NCI-H2227 (cell line): ENCODE measurements around the gene POGLUT3.

Experiments used
- DNase-seq: peaks from one replicate; lab custom pipeline; 2025; ENCODE audit not compliant: unreplicated experiment; lab: John Stamatoyannopoulos, UW

The POGLUT3 gene

DNA sequence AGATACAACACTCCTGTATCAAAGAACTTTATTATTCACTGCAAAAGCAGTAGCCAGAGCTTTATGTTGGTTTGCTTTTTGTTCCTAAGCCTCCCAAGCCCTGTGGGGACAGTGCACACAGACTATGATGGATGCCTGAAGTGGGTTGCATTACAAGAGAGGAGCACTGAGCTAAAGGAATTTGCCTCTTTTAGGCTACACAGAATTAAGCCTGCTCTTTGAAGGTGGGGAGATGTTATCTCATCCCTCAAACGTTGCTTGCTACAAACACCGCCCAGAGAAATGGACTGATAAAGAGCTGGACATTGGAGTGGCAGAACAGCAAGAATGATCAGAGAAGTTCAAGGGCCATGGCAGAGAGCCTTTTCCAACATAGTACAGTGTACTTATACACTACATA is 2.5 kb upstream of the POGLUT3 start:
- DNase-seq, result no peak

DNA sequence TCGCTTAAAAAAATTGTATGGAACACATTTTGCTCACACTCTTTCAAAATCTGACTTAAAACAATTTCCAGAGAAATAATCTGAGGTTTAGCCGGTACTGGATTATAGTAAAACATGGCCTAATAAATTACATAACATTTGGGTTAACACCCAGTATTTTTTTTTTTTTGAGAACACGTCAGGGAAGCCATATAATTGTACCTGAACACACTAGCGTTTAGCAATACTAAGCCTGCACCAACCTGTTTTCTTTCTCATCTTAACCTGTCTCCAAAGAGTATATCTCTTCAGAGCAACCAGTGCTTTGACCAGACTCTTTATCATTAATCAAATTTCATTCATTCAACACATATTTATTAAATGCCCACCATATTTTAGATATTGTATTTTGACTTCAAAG is 2.0 kb upstream of the POGLUT3 start:
- DNase-seq, result no peak

DNA sequence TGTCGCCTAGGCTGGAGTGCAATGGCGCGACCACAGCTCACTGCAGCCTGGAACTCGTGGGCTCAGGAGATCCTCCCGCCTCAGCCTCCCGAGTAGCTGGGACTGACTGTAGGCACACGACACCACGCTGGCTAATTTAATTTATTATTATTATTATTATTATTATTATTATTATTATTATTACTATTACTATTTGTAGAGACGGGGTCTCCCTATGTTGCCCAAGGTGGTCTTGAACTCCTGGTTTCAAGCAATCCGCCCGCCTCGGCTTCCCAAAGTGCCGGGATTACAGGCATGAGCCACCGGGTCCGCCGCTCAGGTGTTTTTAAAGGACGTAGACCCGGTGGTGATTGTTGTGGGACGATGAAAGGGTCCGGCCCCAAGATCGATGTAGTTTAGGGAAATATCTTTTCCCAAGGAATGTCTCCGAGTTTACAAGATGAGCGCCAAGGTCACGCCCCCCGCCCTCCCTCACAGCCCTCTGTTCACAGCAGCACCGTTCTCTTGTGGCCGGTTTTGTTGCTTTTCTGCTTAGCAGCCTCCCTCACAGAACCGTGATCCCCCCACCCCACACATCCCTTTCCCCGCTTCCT is 728 bp upstream of the POGLUT3 start:
- no peak for DNase-seq

DNA sequence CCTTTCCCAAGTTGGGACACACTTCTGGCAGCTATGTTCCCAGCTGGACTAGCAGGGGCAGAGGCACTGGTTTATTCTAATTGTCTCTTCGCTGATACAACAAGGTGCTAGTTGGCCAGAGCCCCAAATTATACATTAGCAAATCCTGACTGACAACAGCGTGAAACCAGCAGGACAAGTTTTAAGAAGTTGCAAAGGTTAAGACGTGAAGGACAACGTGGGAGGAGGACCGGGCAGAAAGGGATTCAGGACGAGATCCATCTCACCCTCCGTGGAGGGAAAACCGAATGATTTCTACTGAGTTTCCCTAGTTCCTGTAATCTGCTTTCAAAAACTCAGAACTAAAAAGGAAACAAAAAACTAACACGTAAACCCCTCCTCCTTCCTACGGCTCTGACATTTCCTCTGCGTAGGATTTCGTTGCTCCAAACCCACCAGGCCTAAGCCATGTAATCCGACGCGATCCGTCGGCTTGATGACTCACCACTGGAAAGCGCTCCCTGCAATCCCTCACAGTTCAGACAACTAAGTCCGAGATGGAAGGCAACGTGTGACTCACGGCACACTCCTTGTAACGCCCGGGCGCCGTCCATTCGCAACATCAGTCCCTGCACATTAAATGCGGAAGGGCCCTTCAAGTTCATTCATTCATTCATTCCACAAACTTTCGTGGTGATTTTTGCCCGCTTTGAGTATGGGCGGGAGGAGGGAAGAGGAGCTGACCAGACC is 703 bp downstream of the POGLUT3 start:
- DNase-seq, result peak; percentile 79

DNA sequence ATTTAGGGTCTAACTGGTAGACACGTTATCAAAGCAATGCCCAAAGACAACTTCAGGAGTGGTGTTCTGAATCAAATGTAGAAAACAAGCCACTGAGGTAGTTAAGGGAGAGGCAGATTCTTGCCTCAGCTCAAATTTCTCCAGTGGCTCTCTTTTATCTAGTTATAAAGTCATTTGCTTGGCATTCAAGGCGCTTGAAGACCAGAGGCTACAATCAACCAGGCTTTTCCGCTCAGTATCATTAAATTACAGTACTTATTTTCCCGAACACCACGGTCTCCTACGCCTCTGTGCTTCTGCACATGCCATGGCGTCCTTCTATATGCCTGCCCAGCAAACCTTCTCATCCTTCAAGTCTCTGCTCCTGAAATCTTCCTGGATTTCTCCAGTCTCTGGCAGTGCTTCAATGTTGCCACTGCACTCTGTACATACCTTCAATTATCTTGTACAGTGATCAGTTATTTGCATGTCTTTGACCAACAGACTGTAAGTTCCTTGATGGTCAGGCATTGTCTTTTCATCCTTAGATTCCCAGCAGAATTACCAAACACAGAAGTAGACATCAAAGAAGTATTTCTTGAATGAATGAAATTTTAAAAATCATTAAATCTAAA is 1.4 kb downstream of the POGLUT3 start:
- peak; percentile 4 for DNase-seq

DNA sequence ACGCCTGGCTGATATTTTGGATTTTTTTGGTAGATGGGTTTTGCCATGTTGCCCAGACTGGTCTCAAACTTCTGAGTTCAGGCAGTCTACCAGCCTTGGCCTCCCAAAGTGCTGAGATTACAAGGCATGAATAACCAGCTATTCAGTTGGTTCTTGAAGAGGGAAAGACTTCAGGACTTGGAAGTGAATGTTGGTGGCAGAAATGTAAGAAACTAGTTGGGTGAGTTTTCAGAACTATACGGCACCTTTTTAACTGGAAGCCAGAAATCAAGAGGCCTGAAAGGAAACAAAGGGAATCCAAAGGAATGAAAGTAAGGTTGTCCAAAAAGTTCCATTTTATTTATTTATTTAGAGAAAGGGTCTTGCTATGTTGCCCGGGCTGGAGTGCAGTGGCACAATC is 2.9 kb downstream of the POGLUT3 start:
- DNase-seq, result no peak

DNA sequence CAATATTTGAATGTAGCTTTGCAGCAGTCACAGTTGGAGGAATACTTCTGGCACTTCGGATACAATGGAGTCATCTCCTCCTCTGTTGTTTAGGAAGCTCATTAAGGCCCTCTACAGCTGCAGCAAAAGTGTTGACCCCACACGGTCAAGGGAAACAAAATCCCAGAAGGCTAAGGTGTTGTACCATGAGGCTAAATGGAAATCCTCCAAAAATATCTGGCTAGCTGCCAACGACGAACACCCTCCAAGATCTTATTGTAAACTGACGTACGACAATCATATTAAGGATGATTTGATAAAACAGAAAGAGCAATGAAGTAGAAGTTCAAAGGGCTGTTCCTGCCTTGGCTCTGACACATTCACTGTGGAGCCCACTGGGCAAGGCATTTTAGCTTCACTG is 4.0 kb downstream of the POGLUT3 start:
- peak; percentile 13 for DNase-seq

DNA sequence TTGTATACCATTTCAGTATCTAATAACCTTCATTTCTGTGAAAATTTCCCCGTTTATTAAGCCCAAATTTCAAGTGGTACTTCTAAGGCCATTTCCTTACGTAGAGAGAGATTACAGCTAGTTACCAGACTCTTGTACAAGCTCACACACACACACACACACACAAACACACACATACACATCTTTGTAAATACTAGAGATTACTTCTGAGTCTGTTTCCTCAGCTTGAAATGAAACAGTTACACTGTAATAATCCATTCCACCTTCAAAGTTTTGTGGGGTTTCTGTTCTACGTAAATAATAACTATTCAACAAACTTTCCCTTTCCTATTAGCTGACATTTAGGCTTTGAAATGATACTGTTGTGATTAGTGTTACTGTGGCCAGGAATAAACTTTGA is 6.2 kb downstream of the POGLUT3 start:
- DNase-seq, result no peak

DNA sequence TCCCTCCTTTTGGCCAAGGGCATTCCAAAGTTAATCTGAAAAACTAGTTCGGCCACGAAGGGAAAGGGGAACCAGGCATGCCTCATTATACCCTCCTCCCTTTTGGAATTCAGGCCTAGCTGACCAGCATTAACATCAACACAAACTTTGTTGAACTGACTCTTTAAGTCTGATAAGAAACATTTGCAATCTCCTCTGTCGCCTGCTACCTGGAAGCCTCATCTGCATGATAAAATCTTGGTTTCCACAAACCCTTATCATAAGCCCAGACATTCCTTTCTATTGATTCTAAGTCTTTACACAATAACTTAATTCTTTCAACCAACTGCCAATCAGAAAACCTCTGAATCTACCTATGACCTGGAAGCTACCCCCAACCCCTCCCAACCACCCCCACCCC is 11.4 kb downstream of the POGLUT3 start:
- DNase-seq, result no peak

DNA sequence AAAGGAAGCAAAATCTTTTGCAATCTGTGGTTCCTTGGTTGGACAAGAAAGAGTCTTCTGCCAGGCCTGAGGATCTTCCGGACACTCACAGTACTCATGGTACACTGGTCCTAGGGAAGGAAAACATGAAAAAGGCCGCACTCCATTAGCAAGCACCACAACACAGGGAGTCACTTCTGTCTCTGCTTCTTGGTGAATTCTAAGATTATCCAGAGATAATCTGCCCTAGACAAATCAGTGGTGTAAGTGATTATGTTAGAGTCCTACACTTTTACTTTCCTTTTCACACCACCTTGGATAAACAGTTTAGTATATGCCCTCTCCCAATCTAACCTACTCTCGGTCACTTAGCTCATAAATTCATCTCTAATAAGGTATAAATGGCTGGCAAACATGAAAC is 11.9 kb downstream of the POGLUT3 start:
- no peak for DNase-seq

DNA sequence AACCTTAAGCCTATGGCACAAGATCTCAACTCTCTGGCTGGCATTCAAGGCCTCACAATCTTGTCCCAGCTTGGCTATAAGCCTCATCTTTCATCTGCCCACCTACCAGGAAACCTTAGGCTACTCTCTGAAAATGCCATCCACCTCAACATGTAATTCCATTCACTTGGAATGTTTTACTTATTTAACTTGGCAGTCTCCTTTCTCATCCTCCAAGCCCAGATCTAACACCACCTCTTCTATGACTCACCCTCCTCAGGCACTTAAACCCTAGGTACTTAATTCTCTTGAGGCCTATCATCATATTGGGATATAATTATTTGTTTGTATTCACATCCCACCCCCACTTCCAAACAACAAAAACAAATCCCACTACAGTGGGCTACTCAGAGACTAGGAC is 15.0 kb downstream of the POGLUT3 start:
- no peak for DNase-seq

DNA sequence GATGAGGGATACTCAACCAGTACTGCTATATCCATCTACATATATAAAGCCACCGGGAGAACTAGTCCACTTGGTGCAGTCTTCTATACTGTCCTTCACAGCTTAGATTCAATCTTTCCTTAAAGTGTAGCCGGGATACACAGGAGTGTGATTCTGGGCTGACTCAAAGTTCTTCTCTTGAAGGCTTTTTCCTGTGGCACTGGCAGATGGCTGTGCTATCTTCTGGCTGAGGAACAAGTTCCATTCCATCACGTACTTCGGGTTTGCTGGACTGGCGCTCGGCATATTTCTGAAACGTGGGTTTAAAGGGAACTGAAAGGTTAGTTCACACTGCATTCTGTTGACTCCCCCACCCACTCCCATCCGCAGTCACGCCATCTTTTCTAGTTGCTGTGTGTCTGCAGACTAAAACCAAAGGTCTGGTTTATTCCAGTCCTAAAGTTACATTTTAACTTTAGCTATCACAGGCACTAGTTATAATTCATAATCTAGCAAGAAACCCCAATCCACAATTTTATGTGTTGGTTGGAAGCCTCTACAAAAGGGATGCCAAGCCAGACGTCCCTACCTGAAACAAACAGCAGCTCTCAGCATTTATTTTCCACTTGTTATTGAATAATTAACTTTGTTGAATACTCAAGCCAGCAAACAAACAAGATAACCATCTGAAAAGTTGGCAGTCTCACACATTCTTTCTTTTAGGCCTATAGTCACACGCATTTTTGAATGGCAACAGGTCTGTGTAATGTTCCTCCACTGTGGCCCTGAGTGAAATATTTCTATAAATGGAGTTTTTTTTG is 23.3 kb downstream of the POGLUT3 start:
- DNase-seq, result no peak

DNA sequence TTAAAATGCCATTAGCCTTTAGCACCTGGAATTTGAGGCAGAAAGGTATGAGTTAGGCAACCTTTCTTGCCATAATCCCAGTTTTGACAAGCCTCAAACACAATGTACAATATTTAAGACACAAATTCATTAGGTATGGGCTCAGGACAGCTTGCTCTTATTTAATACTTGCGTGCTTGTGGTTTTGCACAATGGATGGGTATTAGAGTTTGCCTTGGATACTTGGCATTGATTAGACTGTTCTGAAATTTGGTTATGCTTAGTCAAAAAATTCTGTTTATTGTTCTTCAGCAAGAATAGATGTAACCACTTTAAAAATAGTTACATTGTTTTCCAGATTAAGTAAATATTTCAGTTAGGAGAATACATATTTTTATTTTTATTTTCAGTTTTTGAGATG is 25.5 kb downstream of the POGLUT3 start:
- DNase-seq, result no peak

DNA sequence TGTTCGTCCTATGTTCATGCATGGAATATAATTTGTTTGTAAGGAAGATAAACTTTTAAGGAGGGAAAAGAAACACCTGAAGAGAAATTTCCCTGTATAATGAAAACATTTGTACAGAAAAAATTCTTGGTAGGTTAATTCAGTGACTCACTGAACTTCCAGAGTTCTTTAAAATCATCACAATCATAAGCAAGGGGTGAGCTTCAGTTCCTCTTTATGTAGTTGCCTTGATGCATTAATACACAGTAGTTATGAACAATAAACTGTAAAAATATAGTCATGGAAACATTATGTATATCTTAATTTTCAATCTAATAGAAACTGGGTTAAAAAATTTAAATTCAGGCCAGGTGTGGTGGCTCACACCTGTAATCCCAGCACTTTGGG is 29.7 kb downstream of the POGLUT3 start:
- DNase-seq, result no peak

DNA sequence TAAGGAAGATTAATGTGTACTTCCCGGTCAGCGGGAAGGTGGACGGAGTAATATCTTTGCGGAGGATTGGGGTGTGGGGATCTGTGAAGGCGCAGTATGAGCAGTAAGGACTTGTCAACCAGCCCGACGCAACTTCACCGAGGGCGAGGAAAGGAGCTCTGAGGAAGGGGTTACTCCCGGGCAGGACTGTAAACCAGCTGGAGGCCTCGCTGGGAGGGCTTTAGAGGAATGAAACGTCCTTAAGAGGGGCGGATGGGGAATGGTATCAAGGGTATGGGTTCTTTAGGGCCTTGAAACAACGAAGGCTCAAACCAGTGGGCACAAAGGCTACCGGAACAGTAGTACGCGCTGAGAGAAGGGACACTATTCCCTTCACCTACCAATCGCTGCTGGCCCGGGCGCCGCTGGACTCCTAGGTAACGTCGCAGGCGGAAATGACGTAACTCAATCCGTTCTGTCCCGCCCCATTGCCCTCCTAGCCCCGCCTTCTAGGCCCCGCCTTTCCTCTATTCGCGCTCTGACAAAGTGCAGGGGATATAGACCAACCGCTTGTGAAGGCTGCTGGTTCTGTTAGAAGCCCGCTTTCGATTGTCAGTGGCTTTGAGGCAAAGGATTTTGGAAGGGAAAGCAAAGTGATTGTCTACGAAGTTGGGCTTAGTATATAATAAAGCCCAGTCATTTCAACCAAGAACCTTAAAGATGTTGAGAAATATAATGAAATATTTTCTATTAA is 30.9 kb downstream of the POGLUT3 start, which contains the start of gene C11orf65:
Gene C11orf65, minus strand, starts transcription at position 439 of the 733 bp plus-strand sequence. CDS start 5,970 bp downstream, outside the sequence.
- peak; percentile 96 for DNase-seq

DNA sequence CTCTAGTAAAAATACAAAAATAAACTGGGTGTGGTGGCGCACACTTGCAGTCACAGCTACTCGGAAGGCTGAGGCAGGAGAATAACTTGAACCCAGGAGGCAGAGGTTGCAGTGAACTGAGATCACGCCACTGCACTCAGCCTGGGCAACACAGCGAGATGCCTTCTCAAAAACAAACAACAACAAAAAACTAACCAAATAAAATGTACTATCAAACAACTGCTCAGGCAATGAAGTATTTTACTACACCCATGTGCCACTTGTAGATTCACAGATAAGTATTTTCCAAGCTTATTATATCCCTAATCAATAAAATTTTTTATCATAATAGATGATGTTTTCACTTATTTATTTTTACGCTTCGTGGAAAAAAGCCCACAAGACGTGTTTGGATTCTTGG is 31.8 kb downstream of the POGLUT3 start:
- no peak for DNase-seq

DNA sequence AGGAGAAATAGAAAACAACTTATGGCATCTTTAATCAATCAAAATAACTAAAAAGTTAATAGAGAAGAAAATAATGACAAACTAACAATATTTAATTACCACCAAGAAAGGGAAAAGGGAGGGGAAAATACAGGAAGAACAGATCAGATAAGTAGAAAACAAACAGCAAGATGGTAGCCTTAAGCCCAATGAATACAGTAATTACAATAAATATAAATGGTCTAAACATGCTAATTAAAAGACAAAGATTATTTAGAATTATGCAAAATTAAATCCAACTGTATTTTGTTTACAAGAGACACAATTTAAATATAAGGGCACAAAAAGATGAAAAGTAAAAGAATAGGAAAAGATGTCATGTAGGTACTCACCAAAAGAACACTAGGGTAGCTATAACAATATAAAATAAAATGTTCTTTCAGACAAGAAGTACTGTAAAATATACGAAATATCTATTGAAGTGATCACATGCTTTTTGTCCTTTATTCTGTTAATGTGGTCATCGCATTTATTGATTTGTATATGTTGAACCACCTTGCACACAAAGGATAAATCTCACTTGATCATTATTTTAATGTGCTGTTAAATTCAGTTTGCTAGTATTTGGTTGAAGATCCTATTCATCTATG is 44.9 kb downstream of the POGLUT3 start:
- DNase-seq, result no peak
